Ovary (tissue), 3 donors: ENCODE data around the gene PLEKHA8.

Experiments
- POLR2A ChIP-seq: fragments of 450-650 bp; IDR thresholded peaks from one replicate; pipeline ENCODE4 v1.6.1; 2017; ENCODE audit warnings: antibody characterized with exemption, mild to moderate bottlenecking, moderate library complexity
- TF ChIP-seq, protein P1 (sequence below), 3 donors: fragments of 450-650 bp in 2 of 3; fragments of 200-600 bp in 1 of 3; IDR thresholded peaks; one replicate each; pipeline versions ENCODE4 v1.5.1 to v1.8.0; 2016 to 2022; ENCODE audit warnings: antibody characterized with exemption in 3 of 3, mild to moderate bottlenecking in 1 of 3
- donor health status: DM: no; HTN: no; CAD: no.

- TF ChIP-seq, protein P1, sequence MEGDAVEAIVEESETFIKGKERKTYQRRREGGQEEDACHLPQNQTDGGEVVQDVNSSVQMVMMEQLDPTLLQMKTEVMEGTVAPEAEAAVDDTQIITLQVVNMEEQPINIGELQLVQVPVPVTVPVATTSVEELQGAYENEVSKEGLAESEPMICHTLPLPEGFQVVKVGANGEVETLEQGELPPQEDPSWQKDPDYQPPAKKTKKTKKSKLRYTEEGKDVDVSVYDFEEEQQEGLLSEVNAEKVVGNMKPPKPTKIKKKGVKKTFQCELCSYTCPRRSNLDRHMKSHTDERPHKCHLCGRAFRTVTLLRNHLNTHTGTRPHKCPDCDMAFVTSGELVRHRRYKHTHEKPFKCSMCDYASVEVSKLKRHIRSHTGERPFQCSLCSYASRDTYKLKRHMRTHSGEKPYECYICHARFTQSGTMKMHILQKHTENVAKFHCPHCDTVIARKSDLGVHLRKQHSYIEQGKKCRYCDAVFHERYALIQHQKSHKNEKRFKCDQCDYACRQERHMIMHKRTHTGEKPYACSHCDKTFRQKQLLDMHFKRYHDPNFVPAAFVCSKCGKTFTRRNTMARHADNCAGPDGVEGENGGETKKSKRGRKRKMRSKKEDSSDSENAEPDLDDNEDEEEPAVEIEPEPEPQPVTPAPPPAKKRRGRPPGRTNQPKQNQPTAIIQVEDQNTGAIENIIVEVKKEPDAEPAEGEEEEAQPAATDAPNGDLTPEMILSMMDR (IDR thresholded peaks at IDR 0.05) = no peak
- no peak for TF ChIP-seq POLR2A
Observed at GRCh38 chr7:30027065-30027456, 1.2 kb upstream of the PLEKHA8 start.
